ENCODE measurements around the gene C5orf58.
"Not testable (repeated sequence)": the region's sequence is repeated elsewhere in the genome, so short reads cannot be mapped to it uniquely, and the experiment has no call there.

DNA sequence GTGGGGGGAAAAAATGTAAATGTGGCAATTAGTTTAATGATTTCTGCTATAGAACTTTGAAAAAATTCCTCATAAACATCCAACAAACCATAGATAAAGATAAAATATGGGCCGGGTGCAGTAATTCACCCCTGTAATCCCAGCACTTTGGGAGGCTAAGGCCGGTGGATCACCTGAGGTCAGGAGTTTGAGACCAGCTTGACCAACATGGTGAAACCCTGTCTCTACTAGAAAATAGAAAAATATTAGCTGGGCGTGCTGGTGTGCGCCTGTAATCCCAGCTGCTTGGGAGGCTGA, 16.1 kb downstream of the C5orf58 start:
- TF ChIP-seq, protein P1, sequence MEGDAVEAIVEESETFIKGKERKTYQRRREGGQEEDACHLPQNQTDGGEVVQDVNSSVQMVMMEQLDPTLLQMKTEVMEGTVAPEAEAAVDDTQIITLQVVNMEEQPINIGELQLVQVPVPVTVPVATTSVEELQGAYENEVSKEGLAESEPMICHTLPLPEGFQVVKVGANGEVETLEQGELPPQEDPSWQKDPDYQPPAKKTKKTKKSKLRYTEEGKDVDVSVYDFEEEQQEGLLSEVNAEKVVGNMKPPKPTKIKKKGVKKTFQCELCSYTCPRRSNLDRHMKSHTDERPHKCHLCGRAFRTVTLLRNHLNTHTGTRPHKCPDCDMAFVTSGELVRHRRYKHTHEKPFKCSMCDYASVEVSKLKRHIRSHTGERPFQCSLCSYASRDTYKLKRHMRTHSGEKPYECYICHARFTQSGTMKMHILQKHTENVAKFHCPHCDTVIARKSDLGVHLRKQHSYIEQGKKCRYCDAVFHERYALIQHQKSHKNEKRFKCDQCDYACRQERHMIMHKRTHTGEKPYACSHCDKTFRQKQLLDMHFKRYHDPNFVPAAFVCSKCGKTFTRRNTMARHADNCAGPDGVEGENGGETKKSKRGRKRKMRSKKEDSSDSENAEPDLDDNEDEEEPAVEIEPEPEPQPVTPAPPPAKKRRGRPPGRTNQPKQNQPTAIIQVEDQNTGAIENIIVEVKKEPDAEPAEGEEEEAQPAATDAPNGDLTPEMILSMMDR (IDR thresholded peaks at IDR 0.05; ENCODE audit: insufficient read depth, low read depth, low read length): not testable (repeated sequence)
- TF ChIP-seq EZH2 (IDR thresholded peaks at IDR 0.05; ENCODE audit: insufficient read depth, low read length): not testable (repeated sequence)
